Heart left ventricle (tissue), 13 donors: ENCODE results near the gene JPH2.

ENCODE experiments used
- POLR2A ChIP-seq, 2 donors: fragments of 450-650 bp; IDR thresholded peaks; one replicate each; pipeline ENCODE4 v1.6.1; 2017; ENCODE audit warnings: antibody characterized with exemption in 2 of 2, mild to moderate bottlenecking in 2 of 2, moderate library complexity in 2 of 2
- TF ChIP-seq, protein P1 (sequence below), 12 donors: fragments of 200-600 bp; sonication (generic) in 4 of 12; IDR thresholded peaks; one replicate each; pipeline versions ENCODE4 v1.5.0 to v1.8.0; 2018 to 2022; ENCODE audit warnings: antibody characterized with exemption in 12 of 12, mild to moderate bottlenecking in 5 of 12
- donor health status: ischemic (EF 13 %, LVEDD 7.1; RV severe dilation, severe dysfunction).
- donor health status: DM: no; HTN: yes; CAD: no.
- donor health status: DM: no; HTN: no; CAD: no.
- donor health status: ischemic (EF 25% LVEDD 6.9; RV normal size, moderate dysfunction).
- donor health status: ischemic (EF 25% LVEDD 5.7; RV mildly dilated, moderate dysfunction).
- donor health status: ischemic (EF 35%, LVEDD 5.7; RV mildly dilated, moderate dysfunction).
- donor health status: nonischemic (EF 11% LVEDD 7.7; RV severe dilation, severe dysfunction).
- donor health status: DM: yes; HTN: yes; CAD: no.
- donor health status: PGD.
- donor health status: ischemic (EF 29% LVEDD 5.4; RV normal size, mild dysfunction).
- donor health status: nonischemic (EF 23%, LVEDD 6.1; RV moderate dilation, normal function).

DNA sequence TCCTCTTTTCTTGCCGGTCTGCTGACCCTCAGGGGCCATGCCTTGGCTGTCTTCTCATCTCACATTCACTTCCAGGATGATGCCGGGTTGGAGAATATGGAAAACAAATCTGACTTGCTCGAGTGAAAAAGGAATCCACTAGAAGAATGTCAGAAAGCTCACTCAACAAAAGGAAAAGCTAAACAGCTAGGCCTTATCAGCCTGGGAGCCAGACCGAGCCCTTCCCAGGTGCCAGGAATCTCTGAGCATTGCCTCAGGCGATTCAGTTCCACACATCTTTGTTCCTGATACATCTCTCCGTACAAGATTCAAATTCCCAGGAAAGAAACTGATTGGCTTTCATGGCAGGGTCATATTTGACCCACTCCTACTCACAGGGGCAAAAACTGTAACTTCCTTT, 32.8 kb upstream of the JPH2 start:
- TF ChIP-seq, protein P1, sequence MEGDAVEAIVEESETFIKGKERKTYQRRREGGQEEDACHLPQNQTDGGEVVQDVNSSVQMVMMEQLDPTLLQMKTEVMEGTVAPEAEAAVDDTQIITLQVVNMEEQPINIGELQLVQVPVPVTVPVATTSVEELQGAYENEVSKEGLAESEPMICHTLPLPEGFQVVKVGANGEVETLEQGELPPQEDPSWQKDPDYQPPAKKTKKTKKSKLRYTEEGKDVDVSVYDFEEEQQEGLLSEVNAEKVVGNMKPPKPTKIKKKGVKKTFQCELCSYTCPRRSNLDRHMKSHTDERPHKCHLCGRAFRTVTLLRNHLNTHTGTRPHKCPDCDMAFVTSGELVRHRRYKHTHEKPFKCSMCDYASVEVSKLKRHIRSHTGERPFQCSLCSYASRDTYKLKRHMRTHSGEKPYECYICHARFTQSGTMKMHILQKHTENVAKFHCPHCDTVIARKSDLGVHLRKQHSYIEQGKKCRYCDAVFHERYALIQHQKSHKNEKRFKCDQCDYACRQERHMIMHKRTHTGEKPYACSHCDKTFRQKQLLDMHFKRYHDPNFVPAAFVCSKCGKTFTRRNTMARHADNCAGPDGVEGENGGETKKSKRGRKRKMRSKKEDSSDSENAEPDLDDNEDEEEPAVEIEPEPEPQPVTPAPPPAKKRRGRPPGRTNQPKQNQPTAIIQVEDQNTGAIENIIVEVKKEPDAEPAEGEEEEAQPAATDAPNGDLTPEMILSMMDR (IDR thresholded peaks at IDR 0.05) = no peak
- no peak for TF ChIP-seq POLR2A (IDR thresholded peaks at IDR 0.05)
